Cardiac muscle cell (in vitro differentiated cells and primary cell): Measurements from ENCODE around the gene HEXD. TPM values are rescaled to one million over a fixed set of nuclear protein-coding genes. Genes with fewer than 3 reads are reported as not detected.

Experiments
- DNase-seq, 2 donors: peaks; one replicate each; pipeline versions ENCODE4 v3.0.0 to v3.0.0-alpha.2; 2010 to 2017; ENCODE audit warnings: low read depth in 1 of 2, low spot score in 1 of 2
- H3K27ac ChIP-seq: fragments of 200-600 bp; sonication (generic); 2 replicates; pipeline ENCODE4 v1.5.1; 2016
- H3K27me3 ChIP-seq: fragments of 200-600 bp; sonication (generic); 2 replicates; pipeline ENCODE4 v1.6.0; 2016; ENCODE audit warnings: control low read depth
- H3K36me3 ChIP-seq: fragments of 200-600 bp; sonication (generic); 2 replicates; pipeline ENCODE4 v1.5.1; 2016; ENCODE audit warnings: control low read depth
- H3K4me1 ChIP-seq: fragments of 200-600 bp; sonication (generic); 2 replicates; pipeline ENCODE4 v1.8.1; 2017; ENCODE audit warnings: low read depth, mild to moderate bottlenecking, mixed run types
- H3K4me3 ChIP-seq: fragments of 200-600 bp; sonication (generic); 2 replicates; pipeline ENCODE4 v1.5.1; 2016; ENCODE audit warnings: mild to moderate bottlenecking
- H3K9me3 ChIP-seq: fragments of 200-600 bp; sonication (generic); 2 replicates; pipeline ENCODE4 v1.5.1; 2017; ENCODE audit warnings: low read depth, mild to moderate bottlenecking, control low read depth
- CTCF ChIP-seq: IDR thresholded peaks from 2 replicates; pipeline ENCODE4 v1.5.1; 2012; ENCODE audit warnings: low read depth, mild to moderate bottlenecking, low read length
- polyA plus RNA-seq: library from polyadenylated mRNA; unstranded; fragments of >200 nt; fragmentation: Nextera tagmentation; extraction: Ambion mirVana; gene quantifications from 2 replicates; pipeline ENCODE4 v1.2.1, GENCODE V29; 2016
- total RNA-seq: library from RNA; depleted of rRNA; stranded (reverse); fragments of >200 nt; gene quantifications from 2 replicates; pipeline ENCODE4 v1.2.3, GENCODE V29; 2016

The HEXD gene
- total and polyA plus RNA-seq, 2 experiments from 2014 or later = 49.9 to 58.0 TPM

DNA sequence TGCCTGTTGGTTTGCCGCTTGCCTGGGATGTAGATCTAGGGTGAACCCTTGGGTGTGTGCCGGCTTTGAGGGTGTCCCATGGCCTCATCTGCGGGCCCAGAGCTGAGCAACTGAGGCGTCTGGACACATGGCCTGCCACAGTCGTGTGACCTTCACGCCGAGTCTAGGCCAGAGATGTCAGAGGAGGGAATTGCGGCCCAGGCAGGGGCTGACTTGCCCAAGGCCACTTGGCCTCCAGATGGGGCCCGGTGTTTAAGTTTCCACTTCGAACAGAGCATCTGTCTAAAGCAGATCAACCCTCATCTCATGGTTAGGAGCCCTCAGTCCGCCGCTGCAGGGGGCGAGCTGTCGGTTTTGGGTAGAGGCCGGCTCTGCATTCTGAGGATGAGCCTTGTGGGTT, 73.4 kb downstream of the HEXD start:
- Histone ChIP-seq H3K36me3 (peaks cover 19% of the 10 kb centered on the region), H3K27ac (no peak overlapping the region), H3K4me1 (no peaks in the 10 kb centered on the region), H3K9me3 (no peaks in the 10 kb centered on the region), H3K27me3 (no peaks in the 10 kb centered on the region), H3K4me3 (no peak overlapping the region)
- DNase-seq = no peak
- no peak for TF ChIP-seq CTCF

Other genes starting within 250 kb of the HEXD start
- gene CCDC57, start 205.5 kb upstream of the HEXD start, total RNA-seq = 28.3 and 46.2 TPM in 2 replicates
- gene CCDC57, start 205.5 kb upstream of the HEXD start, polyA plus RNA-seq = 53.5 and 56.0 TPM in 2 replicates
- gene SLC16A3, start 189.3 kb upstream of the HEXD start, total RNA-seq = 313 and 327 TPM in 2 replicates
- gene SLC16A3, start 189.3 kb upstream of the HEXD start, polyA plus RNA-seq = 55.6 and 63.2 TPM in 2 replicates
- 40.3 and 53.1 TPM in 2 replicates for gene CSNK1D, start 144.6 kb upstream of the HEXD start, total RNA-seq
- 106 and 134 TPM in 2 replicates for gene CSNK1D, start 144.6 kb upstream of the HEXD start, polyA plus RNA-seq
- 0.92 TPM in 1 of 2 replicates, not detected in the other for gene CD7, start 100.7 kb upstream of the HEXD start, total RNA-seq
- 0.17 and 0.38 TPM in 2 replicates for gene CD7, start 100.7 kb upstream of the HEXD start, polyA plus RNA-seq
- 0.56 TPM in 1 of 2 replicates, not detected in the other for gene SECTM1, start 84.6 kb upstream of the HEXD start, total RNA-seq
- not detected in 2 replicates for gene SECTM1, start 84.6 kb upstream of the HEXD start, polyA plus RNA-seq
- 0.28 and 0.51 TPM in 2 replicates for gene TEX19, start 59.1 kb upstream of the HEXD start, total RNA-seq
- gene TEX19, start 59.1 kb upstream of the HEXD start, polyA plus RNA-seq = not detected in 2 replicates
- gene UTS2R, start 46.6 kb upstream of the HEXD start, total RNA-seq = 4.4 and 10.8 TPM in 2 replicates
- 4.1 and 5.0 TPM in 2 replicates for gene UTS2R, start 46.6 kb upstream of the HEXD start, polyA plus RNA-seq
- gene OGFOD3, start 239 bp downstream of the HEXD start, total RNA-seq = 38.6 and 45.2 TPM in 2 replicates
- gene OGFOD3, start 239 bp downstream of the HEXD start, polyA plus RNA-seq = 26.1 and 32.5 TPM in 2 replicates
- 48.6 and 52.7 TPM in 2 replicates for gene CYBC1, start 32.4 kb downstream of the HEXD start, total RNA-seq
- gene CYBC1, start 32.4 kb downstream of the HEXD start, polyA plus RNA-seq = 65.5 and 71.3 TPM in 2 replicates
- gene NARF, start 40.4 kb downstream of the HEXD start, total RNA-seq = 105 and 113 TPM in 2 replicates
- gene NARF, start 40.4 kb downstream of the HEXD start, polyA plus RNA-seq = 215 and 258 TPM in 2 replicates
- 44.5 and 63.0 TPM in 2 replicates for gene FOXK2, start 101.4 kb downstream of the HEXD start, total RNA-seq
- 22.0 and 26.7 TPM in 2 replicates for gene FOXK2, start 101.4 kb downstream of the HEXD start, polyA plus RNA-seq
- gene WDR45B, start 230.1 kb downstream of the HEXD start, total RNA-seq = 83.2 and 111 TPM in 2 replicates
- gene WDR45B, start 230.1 kb downstream of the HEXD start, polyA plus RNA-seq = 99.5 and 105 TPM in 2 replicates